B cell (primary cell): ENCODE results near the gene NKTR. TPM values are rescaled to one million over a fixed set of nuclear protein-coding genes. Genes with fewer than 3 reads are reported as not detected.
A peak's percentile ranks its signal among the peaks of the same experiment; 100 is the strongest.

Experiments used
- ATAC-seq: fragments of 200-7000 bp; cut with Tn5 transposase; one replicate; pipeline ENCODE4 v1.10.0; 2021; ENCODE audit warnings: low read depth, mild to moderate bottlenecking, moderate number of reproducible peaks, moderate library complexity
- CTCF ChIA-PET: fragments of 350-600 bp; sonication (Branson Sonifier 250); formaldehyde crosslinking; loops from one replicate; lab custom pipeline; 2021; ENCODE audit warnings: antibody characterized with exemption, inconsistent platforms; lab: Charles Lee
- POLR2A ChIA-PET: fragments of 350-600 bp; sonication (Branson Sonifier 250); formaldehyde crosslinking; loops from one replicate; lab custom pipeline; 2021; ENCODE audit warnings: antibody characterized with exemption; lab: Charles Lee
- DNase-seq: peaks from one replicate; pipeline ENCODE4 v3.0.0; 2013
- H2AFZ ChIP-seq: 2 replicates; pipeline ENCODE4 v1.6.1; 2012; ENCODE audit warnings: mild to moderate bottlenecking, low read depth, low read length; ENCODE audit not compliant: insufficient read depth, poor library complexity, severe bottlenecking
- H3K27ac ChIP-seq, 2 donors: 1 replicate in 1 of 2; 2 replicates in 1 of 2; pipeline ENCODE4 v1.5.1; 2012 to 2013; ENCODE audit warnings: low read length in 2 of 2, mild to moderate bottlenecking in 2 of 2, moderate library complexity in 1 of 2
- H3K27me3 ChIP-seq, 4 experiments: fragments of 200-600 bp in 1 of 4; sonication (generic) in 1 of 4; replicated peaks in 1 of 4; 1 replicate in 2 of 4; 2 replicates in 2 of 4; pipeline versions ENCODE4 v1.6.1 to v1.7.0; 2013 to 2016; ENCODE audit warnings: low read length in 3 of 4, mild to moderate bottlenecking in 2 of 4, mixed read lengths in 1 of 4, moderate library complexity in 1 of 4; ENCODE audit not compliant: insufficient read depth in 4 of 4, control insufficient read depth in 3 of 4; ENCODE audit errors: control extremely low read depth in 1 of 4
- H3K36me3 ChIP-seq, 2 experiments: replicated peaks in 1 of 2; 1 replicate in 1 of 2; 2 replicates in 1 of 2; pipeline versions ENCODE4 v1.6.1 to v1.7.1; 2013; ENCODE audit warnings: low read length in 1 of 2; ENCODE audit not compliant: insufficient read depth in 2 of 2, control insufficient read depth in 1 of 2; ENCODE audit errors: control extremely low read depth in 1 of 2, extremely low read depth in 1 of 2
- H3K4me1 ChIP-seq, 2 donors: fragments of 200-600 bp in 1 of 2; sonication (generic) in 1 of 2; 1 replicate in 1 of 2; 2 replicates in 1 of 2; pipeline versions ENCODE4 v1.5.1 to v1.6.1; 2013 to 2017; ENCODE audit warnings: low read length in 2 of 2; ENCODE audit not compliant: control insufficient read depth in 2 of 2, insufficient read depth in 2 of 2
- H3K4me2 ChIP-seq: replicated peaks from 2 replicates; pipeline ENCODE3; 2012; ENCODE audit warnings: mild to moderate bottlenecking, low read depth, low read length; ENCODE audit not compliant: poor library complexity, severe bottlenecking
- H3K4me3 ChIP-seq, 5 experiments: fragments of 200-600 bp in 1 of 5; sonication (generic) in 1 of 5; 1 replicate in 3 of 5; 2 replicates in 2 of 5; pipeline versions ENCODE4 v1.5.1 to v1.7.0; 2011 to 2016; ENCODE audit warnings: low read length in 4 of 5, mild to moderate bottlenecking in 4 of 5, low read depth in 2 of 5, control low read depth in 1 of 5, moderate library complexity in 1 of 5; ENCODE audit not compliant: insufficient read depth in 1 of 5; ENCODE audit errors: control extremely low read depth in 1 of 5, extremely low read depth in 1 of 5
- H3K79me2 ChIP-seq: fragments of 200-600 bp; sonication (generic); one replicate; pipeline ENCODE4 v1.6.0; 2016; ENCODE audit warnings: low read length; ENCODE audit not compliant: control insufficient read depth, insufficient read depth
- H3K9ac ChIP-seq: fragments of 200-600 bp; sonication (generic); 2 replicates; pipeline ENCODE4 v1.6.1; 2017; ENCODE audit warnings: mild to moderate bottlenecking, low read length, moderate library complexity
- H3K9me3 ChIP-seq, 3 donors: one replicate each; pipeline versions ENCODE4 v1.6.1 to v1.7.1; 2013; ENCODE audit warnings: low read length in 2 of 3; ENCODE audit not compliant: control insufficient read depth in 2 of 3, insufficient read depth in 1 of 3; ENCODE audit errors: control extremely low read depth in 1 of 3
- H4K20me1 ChIP-seq: 2 replicates; pipeline ENCODE4 v1.6.0; 2012; ENCODE audit warnings: mild to moderate bottlenecking, low read length; ENCODE audit not compliant: insufficient read depth, control insufficient read depth, poor library complexity, severe bottlenecking
- H3K27ac Mint-ChIP-seq: one replicate; pipeline ENCODE4 v1.8.0; 2021; ENCODE audit warnings: mixed read lengths
- H3K27me3 Mint-ChIP-seq: one replicate; pipeline ENCODE4 v1.8.0; 2021; ENCODE audit warnings: mixed read lengths
- H3K4me1 Mint-ChIP-seq: one replicate; pipeline ENCODE4 v1.8.0; 2021; ENCODE audit warnings: mixed read lengths
- H3K4me3 Mint-ChIP-seq: one replicate; pipeline ENCODE4 v1.8.0; 2021; ENCODE audit warnings: mixed read lengths
- H3K9me3 Mint-ChIP-seq: one replicate; pipeline ENCODE4 v1.8.0; 2022; ENCODE audit warnings: mixed read lengths; ENCODE audit not compliant: insufficient read depth
- EZH2 ChIP-seq: IDR thresholded peaks from 2 replicates; pipeline ENCODE4 v1.6.1; 2012; ENCODE audit warnings: borderline replicate concordance, low read depth, mild to moderate bottlenecking, moderate library complexity, low read length; ENCODE audit not compliant: insufficient read depth, poor library complexity, severe bottlenecking
- WGBS: methylation state at CpG from one replicate; pipeline ENCODE4 v1.1.5; 2013; ENCODE audit warnings: missing lambda C conversion rate; ENCODE audit not compliant: insufficient coverage; 5-methylcytosine and 5-hydroxymethylcytosine counted together
- intact Hi-C: fragments of 100-400 bp; cut with micrococcal nuclease; formaldehyde crosslinking; loops from one replicate; pipeline ENCODE4 v1.10.0; 2022
- polyA plus RNA-seq: library from polyadenylated mRNA; depleted of rRNA; stranded (reverse); fragments of >200 nt; gene quantifications from 2 replicates; pipeline ENCODE4 v1.2.3, GENCODE V29; 2012
- total RNA-seq, 2 donors: library from RNA; stranded (reverse); fragments of 120-200 nt in 1 of 2; gene quantifications; 1 replicate in 1 of 2; 2 replicates in 1 of 2; pipeline versions ENCODE4 v1.2.3 to v1.2.4, GENCODE V29; 2013 to 2022
- TF ChIP-seq, protein P1 (sequence below): fragments of 200-600 bp; IDR thresholded peaks from one replicate; pipeline ENCODE4 v1.8.0; 2022; ENCODE audit warnings: antibody characterized with exemption, mild to moderate bottlenecking

NKTR gene
- total and polyA plus RNA-seq, 2 donors (not counting 1 experiment from before 2014, with no cell fraction given) = 58.0 to 227 TPM

DNA sequence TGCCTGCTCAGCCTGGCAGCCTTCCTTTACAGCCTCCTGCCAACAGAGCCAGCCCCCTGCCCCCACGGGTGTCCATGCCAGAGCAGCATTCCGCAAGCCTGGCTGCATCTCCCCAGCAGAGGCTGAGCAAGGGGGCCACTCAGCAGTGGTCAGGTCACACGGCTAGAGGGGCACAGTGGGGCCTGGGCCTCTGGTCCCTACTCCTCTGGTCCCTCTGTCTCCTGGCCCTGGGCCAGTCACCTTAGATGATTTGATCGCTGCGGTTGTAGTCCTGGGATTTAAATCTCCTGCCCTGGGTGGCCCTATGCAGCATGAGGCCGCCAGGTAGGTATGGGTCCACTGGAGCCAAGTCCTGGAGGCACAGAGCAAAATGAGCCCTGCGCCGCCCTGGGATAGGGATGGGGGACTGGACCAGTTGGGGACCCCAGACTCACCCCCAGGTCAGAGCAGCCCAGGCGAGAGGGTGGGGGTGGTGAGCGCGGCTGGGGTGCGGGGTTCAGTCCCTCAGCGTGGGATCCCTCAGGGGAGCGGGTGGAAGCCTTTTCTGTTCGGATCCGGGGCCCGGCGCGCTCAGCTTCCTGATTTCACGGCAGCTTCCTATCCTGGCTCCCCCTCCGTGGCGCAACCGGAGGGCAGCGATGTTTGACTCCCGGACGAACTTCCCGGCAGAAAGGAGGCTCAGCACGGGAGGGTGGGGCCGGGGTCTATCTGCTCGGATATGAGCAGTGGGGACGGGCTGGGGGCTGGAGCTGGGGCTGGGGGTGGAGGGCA lies 53.3 kb downstream of the NKTR start, which contains the start of gene ZBTB47:
TSS of gene ZBTB47 (plus strand) at position 138 of the 771 bp plus-strand sequence. CDS start 4,659 bp downstream, outside the sequence.
- Histone ChIP-seq H3K4me1 (peaks cover 25 to 30% of the 10 kb centered on the region in 2 donors), H3K9me3 (peaks cover 0 to 4% (median 0%) of the 10 kb centered on the region in 3 donors), H3K79me2 (no peaks in the 10 kb centered on the region), H3K4me3 (peak within 1 kb of the TSS; percentile 19 to 56 (median 47)), H3K27ac (no peak within 1 kb of the TSS), H3K9ac (peak within 1 kb of the TSS; percentile 59), H2AFZ (peak within 1 kb of the TSS; percentile 65), H3K36me3 (no peaks in the 10 kb centered on the region), H3K4me2 (peak within 1 kb of the TSS; percentile 88), H3K27me3 (peaks cover 0 to 21% (median 1%) of the 10 kb centered on the region in 4 experiments), H4K20me1 (no peaks in the 10 kb centered on the region)
- peak; percentile 39 for DNase-seq
- Mint-ChIP-seq H3K27ac (peak within 1 kb of the TSS; percentile 46), H3K27me3 (peaks cover 7% of the 10 kb centered on the region), H3K9me3 (no peaks in the 10 kb centered on the region), H3K4me3 (peak within 1 kb of the TSS; percentile 86), H3K4me1 (peaks cover 21% of the 10 kb centered on the region)
- intact Hi-C loops = loop anchor here (1.0 kb wide), 1 partner anchor 120 kb away; the partner anchor contains the start of gene CCDC13
- ChIA-PET CTCF (interaction anchor here (1.4 kb wide), 1 partner anchor 108 kb away, joined by 3 read pairs; no protein-coding TSS in a partner anchor), POLR2A (interaction anchor here (0.5 kb wide), 1 partner anchor 94 kb away, joined by 4 read pairs; no protein-coding TSS in a partner anchor)
- TF ChIP-seq, protein P1, sequence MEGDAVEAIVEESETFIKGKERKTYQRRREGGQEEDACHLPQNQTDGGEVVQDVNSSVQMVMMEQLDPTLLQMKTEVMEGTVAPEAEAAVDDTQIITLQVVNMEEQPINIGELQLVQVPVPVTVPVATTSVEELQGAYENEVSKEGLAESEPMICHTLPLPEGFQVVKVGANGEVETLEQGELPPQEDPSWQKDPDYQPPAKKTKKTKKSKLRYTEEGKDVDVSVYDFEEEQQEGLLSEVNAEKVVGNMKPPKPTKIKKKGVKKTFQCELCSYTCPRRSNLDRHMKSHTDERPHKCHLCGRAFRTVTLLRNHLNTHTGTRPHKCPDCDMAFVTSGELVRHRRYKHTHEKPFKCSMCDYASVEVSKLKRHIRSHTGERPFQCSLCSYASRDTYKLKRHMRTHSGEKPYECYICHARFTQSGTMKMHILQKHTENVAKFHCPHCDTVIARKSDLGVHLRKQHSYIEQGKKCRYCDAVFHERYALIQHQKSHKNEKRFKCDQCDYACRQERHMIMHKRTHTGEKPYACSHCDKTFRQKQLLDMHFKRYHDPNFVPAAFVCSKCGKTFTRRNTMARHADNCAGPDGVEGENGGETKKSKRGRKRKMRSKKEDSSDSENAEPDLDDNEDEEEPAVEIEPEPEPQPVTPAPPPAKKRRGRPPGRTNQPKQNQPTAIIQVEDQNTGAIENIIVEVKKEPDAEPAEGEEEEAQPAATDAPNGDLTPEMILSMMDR = no peak
- TF ChIP-seq EZH2 = no peak
- WGBS = 15% methylated on average over 31 of the region's 31 CpGs
- peak; percentile 16 for ATAC-seq
